SU-DHL-6 (cell line): ENCODE results near the gene NAGPA.

ENCODE experiments used
- H2AFZ ChIP-seq: fragments of 200-600 bp; sonication (generic); 2 replicates; pipeline ENCODE4 v1.6.1; 2014; ENCODE audit warnings: low read depth, mild to moderate bottlenecking, moderate library complexity, mixed read lengths, antibody characterized with exemption, low read length; ENCODE audit not compliant: severe bottlenecking
- H3F3A ChIP-seq: fragments of 200-600 bp; shearing (Covaris generic); 2 replicates; pipeline ENCODE4 v1.6.0; 2016; ENCODE audit warnings: antibody characterized with exemption, mild to moderate bottlenecking; ENCODE audit not compliant: insufficient read depth
- H3K27ac ChIP-seq: fragments of 200-600 bp; sonication (generic); 2 replicates; pipeline ENCODE4 v1.5.1; 2016; ENCODE audit warnings: low read depth, mild to moderate bottlenecking, low read length, moderate library complexity, mixed read lengths
- H3K27me3 ChIP-seq: fragments of 200-600 bp; sonication (generic), shearing (Covaris generic); 2 replicates; pipeline ENCODE4 v1.6.0; 2014; ENCODE audit warnings: mild to moderate bottlenecking, low read length
- H3K36me3 ChIP-seq: fragments of 200-600 bp; sonication (generic); 2 replicates; pipeline ENCODE4 v1.6.1; 2014; ENCODE audit warnings: mild to moderate bottlenecking, low read length, mixed read lengths
- H3K4me2 ChIP-seq: fragments of 300-600, 200-600 bp; shearing (Covaris generic), sonication (generic); 2 replicates; pipeline ENCODE4 v1.6.0; 2014; ENCODE audit warnings: low read length, low read depth, mild to moderate bottlenecking; ENCODE audit not compliant: poor library complexity, severe bottlenecking
- H3K4me3 ChIP-seq: fragments of 200-600 bp; sonication (generic); 2 replicates; pipeline ENCODE4 v1.5.1; 2014; ENCODE audit warnings: antibody characterized with exemption, low read length, mild to moderate bottlenecking, mixed read lengths; ENCODE audit not compliant: insufficient read depth, poor library complexity, severe bottlenecking
- H3K79me2 ChIP-seq: fragments of 200-600 bp; sonication (generic); 2 replicates; pipeline ENCODE4 v1.6.1; 2014; ENCODE audit warnings: mild to moderate bottlenecking, low read length, moderate library complexity; ENCODE audit not compliant: insufficient read depth
- H3K9ac ChIP-seq: fragments of 200-600 bp; sonication (generic); 2 replicates; pipeline ENCODE4 v1.7.0; 2014; ENCODE audit warnings: mild to moderate bottlenecking, low read length
- H3K9me2 ChIP-seq: fragments of 200-600 bp; sonication (generic); replicated peaks from 2 replicates; pipeline ENCODE4 v1.6.1; 2014; ENCODE audit warnings: low read length; ENCODE audit not compliant: insufficient read depth
- H3K9me3 ChIP-seq: fragments of 200-600 bp; sonication (generic); 2 replicates; pipeline ENCODE4 v1.6.1; 2014; ENCODE audit warnings: low read length, mixed read lengths; ENCODE audit not compliant: insufficient read depth
- H4K20me1 ChIP-seq: fragments of 200-600 bp; sonication (generic); 2 replicates; pipeline ENCODE4 v1.6.1; 2014; ENCODE audit warnings: low read depth, mild to moderate bottlenecking, antibody characterized with exemption, low read length, moderate library complexity, mixed read lengths
- CTCF ChIP-seq: fragments of 200-600 bp; sonication (generic); IDR thresholded peaks from one replicate; pipeline ENCODE4 v1.5.1; 2017; ENCODE audit warnings: antibody characterized with exemption, mild to moderate bottlenecking, low read length, moderate library complexity; ENCODE audit not compliant: insufficient read depth, poor library complexity, severe bottlenecking
- EZH2phosphoT487 ChIP-seq: fragments of 200-600 bp; sonication (generic), shearing (Covaris generic); conservative IDR thresholded peaks from 2 replicates; pipeline ENCODE4 v1.6.1; 2018; ENCODE audit warnings: mild to moderate bottlenecking, antibody characterized with exemption, low read length, moderate library complexity, mixed read lengths

The NAGPA gene

GRCh38 chr16:5044011-5044540, 10.3 kb upstream of the NAGPA start:
- Histone ChIP-seq H3K36me3 (no peaks in the 10 kb centered on the region), H3K9ac (no peak overlapping the region), H3K27me3 (no peaks in the 10 kb centered on the region), H3F3A (no peaks in the 10 kb centered on the region), H4K20me1 (no peaks in the 10 kb centered on the region), H3K9me2 (no peaks in the 10 kb centered on the region), H3K27ac (no peak overlapping the region), H3K9me3 (no peaks in the 10 kb centered on the region), H3K4me3 (no peak overlapping the region), H3K79me2 (no peaks in the 10 kb centered on the region), H3K4me2 (no peak overlapping the region), H2AFZ (no peak overlapping the region)
- no peak for TF ChIP-seq EZH2phosphoT487
- no peak for TF ChIP-seq CTCF

GRCh38 chr16:5042574-5043171, 8.9 kb upstream of the NAGPA start:
- Histone ChIP-seq H3K4me3 (no peak overlapping the region), H4K20me1 (no peaks in the 10 kb centered on the region), H3K27me3 (no peaks in the 10 kb centered on the region), H3K79me2 (no peaks in the 10 kb centered on the region), H3K27ac (no peak overlapping the region), H3K9me3 (no peaks in the 10 kb centered on the region), H3K4me2 (no peak overlapping the region), H3K9me2 (no peaks in the 10 kb centered on the region), H3K36me3 (no peaks in the 10 kb centered on the region), H3K9ac (no peak overlapping the region), H3F3A (no peaks in the 10 kb centered on the region), H2AFZ (no peak overlapping the region)
- TF ChIP-seq CTCF (no peak), EZH2phosphoT487 (no peak)

GRCh38 chr16:5041600-5042133, 7.9 kb upstream of the NAGPA start:
- H3K9me2 ChIP-seq, result no peaks in the 10 kb centered on the region
- TF ChIP-seq CTCF, result no peak
- no peak for TF ChIP-seq EZH2phosphoT487
- no peaks in the 10 kb centered on the region for H3K27me3 ChIP-seq
- H3K4me2 ChIP-seq, result no peak overlapping the region
- no peak overlapping the region for H3K4me3 ChIP-seq
- H3K9ac ChIP-seq, result no peak overlapping the region
- no peaks in the 10 kb centered on the region for H3K79me2 ChIP-seq
- H3F3A ChIP-seq, result no peaks in the 10 kb centered on the region
- no peaks in the 10 kb centered on the region for H4K20me1 ChIP-seq
- no peak overlapping the region for H2AFZ ChIP-seq
- H3K36me3 ChIP-seq, result no peaks in the 10 kb centered on the region
- H3K27ac ChIP-seq, result no peak overlapping the region
- no peaks in the 10 kb centered on the region for H3K9me3 ChIP-seq
